NCI-H82 (cell line): Measurements from ENCODE around the gene EGLN3.

Source experiments
- DNase-seq: peaks from one replicate; lab custom pipeline; 2025; lab: John Stamatoyannopoulos, UW

The EGLN3 gene

DNA sequence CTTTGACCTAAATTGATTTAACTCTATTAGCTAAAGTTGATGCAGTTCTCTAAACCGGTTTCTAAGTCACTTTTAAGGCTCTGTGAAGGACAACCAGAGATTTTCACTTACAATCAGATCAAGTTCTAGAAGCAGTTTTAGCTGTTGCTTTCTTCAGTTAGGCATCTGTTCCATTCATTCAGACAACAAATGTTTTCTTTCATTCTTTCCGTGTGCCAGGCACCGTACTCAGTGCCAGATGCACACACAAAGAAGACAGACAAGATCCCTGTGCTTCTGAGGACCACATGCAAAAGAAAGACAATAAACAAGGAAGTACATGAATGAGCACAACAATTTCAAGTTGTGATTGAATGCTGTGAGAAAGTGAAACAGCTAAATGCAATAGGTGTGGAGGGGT lies 11.1 kb upstream of the EGLN3 start:
- no peak for DNase-seq

DNA sequence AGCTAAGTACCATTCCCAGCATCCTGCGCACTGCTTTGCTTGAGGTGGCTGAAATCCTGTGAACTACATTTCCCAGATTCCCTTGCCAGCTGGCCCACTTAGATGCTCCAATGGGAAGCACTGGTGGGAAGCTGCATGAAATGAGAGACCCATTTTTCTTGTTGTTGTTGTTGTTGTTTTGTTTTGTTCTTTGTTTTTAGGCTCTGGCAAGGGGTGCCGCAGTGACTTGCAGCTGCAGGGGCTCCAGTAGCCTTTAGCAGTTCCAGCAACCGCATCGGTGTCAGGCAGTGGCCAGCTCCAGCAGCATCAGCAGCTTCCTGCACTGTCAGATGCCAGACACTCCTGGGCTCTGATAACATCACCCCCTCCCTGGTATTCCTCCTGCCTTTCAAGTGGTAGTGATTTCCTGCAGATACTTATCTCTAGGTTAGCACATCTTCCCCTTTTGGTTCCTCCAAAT lies 8.8 kb upstream of the EGLN3 start:
- DNase-seq: peak; percentile 48

DNA sequence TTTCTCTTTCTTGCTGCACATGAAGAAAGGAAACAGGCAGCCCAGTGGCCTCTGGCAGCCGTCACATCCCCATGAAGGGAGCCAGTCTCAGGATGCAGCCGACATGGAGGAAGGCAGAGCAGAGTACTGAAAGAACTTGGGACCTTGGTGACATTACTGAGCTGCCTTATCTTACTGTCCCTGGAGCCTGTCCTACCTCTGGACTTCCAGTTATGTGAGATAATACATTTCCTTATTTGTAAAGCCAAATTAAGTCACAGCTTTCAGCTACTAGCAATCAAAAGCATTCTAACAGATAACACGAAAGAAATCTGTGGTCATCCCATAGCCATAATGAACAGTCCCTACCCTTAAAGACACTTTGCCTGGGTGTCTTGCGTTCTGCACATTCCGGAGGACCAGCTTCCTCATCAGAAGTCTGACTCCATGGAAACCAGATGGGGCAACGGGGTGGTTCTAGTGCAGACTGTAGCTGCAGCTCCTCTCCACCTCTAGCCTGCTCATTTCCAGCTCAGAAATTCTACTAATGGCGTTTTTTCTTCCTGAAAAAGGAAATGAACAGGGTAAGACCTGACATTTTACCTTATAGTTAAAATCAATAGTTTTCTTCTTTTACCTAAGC lies 7.8 kb upstream of the EGLN3 start:
- DNase-seq: no peak

DNA sequence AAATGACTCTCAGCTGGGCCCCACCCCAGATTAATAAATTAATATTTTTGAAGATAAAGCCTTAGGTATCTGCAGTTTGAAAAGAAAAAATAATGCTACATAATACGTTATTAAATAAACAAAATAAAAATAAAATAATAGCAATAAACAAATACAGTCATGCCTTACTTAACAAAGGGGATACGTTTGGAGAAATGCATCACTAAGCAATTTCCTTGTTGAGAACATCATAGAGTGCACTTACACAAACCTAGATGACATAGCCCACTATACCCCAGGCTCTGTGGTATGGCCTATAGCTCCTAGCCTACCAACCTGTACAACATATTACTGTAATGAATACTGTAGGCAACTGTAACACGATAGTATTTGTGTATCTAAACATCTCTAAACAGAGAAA lies 7.1 kb upstream of the EGLN3 start:
- DNase-seq: no peak

DNA sequence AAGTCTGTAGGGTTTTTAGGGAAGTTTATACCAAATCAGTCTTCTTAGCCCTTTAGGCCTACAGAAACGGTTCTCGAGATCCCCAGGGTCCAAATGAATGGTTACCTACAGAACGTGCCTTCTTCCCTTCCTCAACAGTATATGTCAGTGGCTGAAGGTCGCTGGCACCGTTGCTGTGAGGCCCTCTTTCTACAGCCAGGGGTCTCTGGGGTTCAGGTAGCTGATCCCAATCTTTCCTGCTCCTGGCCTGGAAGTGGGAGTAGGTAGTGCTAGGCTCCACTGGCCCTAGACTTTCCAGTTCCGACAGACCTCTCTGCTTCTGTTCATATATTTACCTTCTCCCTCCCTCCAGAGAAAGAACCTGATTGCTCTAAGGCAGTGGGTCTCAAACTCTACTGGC lies 6.4 kb upstream of the EGLN3 start:
- no peak for DNase-seq

DNA sequence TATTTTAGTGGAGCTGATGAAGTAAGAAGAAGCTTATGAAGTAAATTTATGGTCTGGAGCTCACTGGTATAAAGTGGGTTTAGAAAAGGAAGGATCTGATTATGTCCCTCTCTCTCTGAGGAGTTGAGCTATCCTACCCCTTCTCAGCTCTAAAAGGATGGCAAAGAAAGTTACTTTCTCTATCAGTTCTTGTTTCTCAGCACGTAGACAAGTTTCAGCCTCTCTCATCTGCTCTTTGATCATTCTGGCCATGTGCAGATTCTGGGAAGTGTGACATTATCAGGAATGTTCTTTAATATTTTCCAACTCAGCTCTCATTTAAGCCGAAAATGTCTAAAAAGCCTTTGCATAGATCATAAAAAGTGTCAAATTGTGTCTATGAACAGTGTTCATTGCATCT lies 5.8 kb upstream of the EGLN3 start:
- DNase-seq: no peak

DNA sequence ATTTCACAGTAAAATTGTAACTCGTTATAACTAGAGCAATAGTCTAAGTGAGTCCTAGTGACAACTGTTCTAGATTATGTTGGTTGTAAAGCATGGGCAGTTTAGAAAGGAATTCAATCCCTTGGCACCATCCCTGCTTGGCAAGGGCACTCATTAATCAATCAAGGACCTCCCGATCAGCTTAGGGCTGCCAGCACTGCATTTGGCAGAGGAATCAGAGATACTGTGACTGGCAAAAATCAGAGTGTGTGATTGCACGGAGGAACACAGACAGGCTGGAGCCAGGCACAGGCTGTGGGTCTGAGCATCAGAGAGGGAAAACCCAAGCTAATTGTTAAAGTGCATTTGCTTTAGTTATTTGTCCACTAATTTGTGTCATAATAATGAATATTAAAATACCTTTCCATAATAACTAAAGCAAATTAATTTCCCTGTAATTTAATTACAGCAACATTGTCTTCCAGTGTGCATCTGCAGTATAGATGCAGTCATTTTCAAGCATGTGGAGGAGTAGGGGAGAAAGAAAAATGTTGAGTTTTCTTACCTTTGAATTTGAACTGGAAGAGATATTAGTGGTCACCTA lies 3.2 kb upstream of the EGLN3 start:
- no peak for DNase-seq

DNA sequence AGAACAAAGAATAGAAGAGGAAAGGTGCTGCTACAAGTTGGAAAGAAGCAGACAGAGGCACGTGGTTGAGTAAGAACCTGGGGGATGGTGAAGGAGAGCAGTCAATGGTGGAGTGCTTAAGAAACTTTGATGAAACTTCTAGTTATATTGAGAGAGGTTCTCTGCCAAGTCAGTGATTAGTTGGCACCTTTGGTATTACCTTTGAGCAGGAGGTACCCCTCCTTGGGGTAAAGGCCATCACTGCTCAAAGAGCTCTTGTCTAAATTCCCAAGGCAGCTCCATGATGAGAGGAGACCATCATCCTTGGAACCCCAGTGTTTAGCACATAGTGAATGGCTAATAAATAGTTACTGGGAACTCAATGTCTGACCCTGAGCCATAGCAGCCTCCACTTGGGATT lies 1.7 kb upstream of the EGLN3 start:
- no peak for DNase-seq

DNA sequence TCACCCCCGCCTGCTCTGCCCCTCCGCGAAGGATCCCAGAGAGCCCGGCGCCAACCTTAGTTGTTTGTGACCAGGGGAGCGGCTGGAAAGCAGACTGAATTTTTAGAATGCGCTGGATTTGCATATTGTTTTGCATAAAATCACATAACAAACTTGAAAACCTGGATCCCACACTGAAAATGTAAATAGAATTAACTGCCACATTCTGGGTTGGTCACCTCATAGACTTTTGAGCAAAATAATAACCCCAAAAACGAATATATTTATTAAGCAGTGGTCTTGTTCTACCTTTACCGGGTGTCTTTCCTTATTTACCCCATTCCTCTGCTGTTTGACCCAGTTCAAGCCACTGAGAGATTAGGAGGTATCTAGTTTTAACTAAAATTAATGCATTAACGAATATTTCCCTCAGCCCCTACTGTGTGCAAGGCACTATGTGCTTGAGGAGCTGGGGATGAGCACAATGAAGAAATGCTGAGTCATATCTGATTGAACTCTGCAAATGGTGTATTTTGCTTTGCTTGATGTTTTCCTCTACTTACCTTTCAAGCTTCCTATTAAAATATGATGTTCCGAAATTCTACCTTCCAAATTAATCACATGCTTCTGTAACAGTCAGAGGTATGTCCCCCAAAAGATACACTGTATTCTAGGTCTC lies 438 bp upstream of the EGLN3 start:
- peak; percentile 18 for DNase-seq

DNA sequence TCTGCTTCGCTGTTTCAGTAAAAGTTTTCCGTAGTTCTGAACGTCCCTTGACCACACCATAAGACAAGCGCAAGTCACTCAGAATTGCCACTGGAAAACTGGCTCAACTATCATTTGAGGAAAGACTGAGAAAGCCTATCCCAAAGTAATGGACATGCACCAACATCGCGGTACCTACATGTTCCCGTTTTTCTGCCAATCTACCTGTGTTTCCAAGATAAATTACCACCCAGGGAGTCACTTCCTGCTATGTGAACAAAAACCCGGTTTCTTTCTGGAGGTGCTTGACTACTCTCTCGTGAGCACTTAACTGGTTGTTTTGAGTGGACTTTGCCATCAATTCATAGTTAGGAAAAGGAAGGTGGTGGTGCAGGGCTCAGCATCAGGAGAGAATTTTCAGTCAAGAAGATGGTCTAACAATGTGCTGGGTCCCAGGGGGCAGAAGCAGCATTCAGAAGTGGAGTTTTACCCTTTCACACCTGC lies 1.4 kb downstream of the EGLN3 start:
- DNase-seq: peak; percentile 17

DNA sequence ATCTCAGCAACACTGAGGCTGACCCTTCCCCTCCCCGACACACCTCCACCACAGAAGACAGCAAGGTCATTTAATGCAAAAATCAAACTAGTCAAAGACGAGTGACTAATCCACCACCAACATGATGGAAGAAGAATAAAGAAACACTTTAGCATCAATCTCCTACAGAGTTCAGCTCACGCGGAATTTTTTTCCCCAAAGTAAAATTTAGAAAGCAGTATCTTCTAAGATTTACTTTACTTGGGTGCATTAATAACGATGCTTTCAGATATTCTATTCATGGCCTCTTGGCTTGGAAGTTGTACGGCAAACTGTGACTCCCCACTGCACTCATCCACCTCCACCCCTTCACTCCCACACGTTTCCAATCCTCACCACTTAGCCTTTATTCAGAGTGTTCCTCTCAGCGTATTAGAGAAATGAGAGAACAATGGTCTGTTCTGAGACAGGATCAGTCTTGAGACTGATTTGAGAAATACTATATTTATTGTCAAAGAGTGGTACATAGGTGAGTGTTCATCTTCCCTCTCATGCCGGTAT lies 1.9 kb downstream of the EGLN3 start:
- DNase-seq: peak; percentile 18

DNA sequence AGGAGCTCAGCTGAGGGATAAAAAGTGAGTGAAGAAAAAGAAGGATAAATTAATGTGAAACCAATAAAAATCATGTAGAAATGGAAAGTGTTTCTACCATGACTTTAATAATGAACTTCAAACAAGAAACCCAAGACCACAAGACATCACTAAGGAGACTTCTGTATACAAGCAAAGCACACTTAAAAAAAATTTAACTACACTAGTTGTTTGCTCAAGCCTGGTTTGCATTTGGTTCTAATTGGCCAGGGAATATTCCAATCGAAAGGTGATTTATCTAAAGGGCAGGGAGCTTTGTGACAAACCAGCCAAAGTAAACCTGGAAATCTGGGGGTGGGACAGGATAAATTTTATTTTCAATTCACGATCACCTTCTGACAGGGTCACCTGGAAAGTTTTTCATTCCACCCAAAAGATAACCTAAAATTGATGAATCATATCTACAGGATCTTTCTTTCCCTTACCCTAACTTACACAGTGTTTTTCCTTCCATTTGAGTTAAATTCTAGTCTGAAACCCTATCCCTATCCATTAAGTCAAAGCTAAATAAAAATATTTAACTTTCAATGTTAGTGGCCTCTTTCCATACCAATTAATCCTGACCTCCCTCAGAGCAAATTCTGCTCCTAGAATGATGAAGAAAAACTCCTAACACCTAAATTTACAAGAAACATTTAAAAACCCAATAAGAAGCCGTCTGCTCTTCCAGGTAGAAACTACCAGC lies 2.6 kb downstream of the EGLN3 start:
- no peak for DNase-seq

DNA sequence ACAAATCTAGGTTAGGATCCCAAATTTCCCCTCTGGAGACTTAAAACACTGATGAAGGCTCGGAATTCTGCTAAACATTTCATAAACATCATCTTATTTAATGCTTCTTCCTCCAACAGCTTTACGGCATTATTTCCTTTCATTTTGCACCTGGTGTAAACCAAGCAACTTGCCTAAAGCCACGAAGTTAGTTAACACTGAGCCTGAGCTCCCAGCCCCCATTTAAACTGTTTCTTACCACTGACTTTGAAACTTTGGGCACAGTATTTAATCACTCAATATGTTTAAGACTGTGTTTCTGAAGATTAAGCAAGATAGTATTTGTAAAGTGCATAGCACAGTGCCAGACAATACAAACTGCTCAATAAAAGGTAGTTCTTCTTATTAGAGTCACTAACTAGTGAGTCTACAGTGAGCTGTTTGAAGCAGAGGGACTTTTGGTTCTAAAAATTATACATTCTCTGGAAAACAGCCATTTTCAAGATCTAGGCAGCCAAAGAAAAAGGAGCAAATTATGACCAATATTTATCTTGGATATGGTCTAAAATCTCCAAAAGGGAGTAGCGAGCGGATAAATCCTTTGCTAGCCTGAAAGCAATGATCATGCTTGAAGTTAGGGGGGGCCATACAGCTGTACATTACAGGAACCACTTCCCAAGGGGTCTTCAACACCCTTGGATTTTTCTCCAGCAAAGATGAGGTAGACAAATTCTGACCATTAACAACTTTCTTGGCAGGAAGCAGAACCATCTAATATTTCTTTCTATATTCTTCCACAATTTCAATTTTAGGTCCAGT lies 4.0 kb downstream of the EGLN3 start:
- DNase-seq: no peak

DNA sequence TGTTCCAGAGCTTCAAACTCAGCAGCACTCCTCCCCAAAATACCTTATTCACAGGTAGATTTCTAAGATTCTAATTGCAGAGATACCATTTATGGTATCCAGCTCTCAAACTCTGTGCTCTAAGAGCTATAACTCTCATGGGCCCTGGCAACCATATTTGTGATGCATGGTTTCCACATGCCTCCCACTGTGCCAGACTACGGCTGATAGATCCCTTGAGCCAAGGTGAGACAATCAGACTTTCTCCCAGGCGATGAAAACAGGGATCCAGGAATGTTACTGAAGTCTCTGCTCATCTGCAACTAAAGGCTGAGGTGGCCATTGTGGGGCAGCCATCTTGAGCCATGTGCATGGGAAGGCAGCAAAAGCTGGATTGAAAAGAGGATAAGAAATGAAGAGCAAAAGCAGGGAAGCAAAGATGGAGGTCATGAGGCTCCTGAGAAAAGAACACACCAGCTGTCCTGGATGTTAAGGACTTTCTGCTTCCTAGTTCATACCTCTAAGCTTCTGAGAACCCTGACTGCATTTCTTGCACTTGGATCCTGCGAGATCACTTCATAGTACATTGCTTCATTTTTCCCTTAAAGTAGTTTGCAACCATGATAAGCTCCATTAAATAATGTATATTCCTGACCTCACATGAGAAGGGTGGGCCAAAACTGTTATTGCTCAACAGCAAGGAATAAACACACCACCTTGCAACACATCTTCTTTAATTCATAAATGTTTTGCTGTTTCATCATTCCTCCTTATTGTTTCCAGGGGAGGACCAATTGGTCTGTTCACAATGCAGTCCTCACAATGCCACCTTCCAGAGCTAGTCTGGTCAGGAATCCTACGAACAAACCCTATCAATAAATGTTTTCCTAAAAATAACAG lies 5.4 kb downstream of the EGLN3 start:
- no peak for DNase-seq

DNA sequence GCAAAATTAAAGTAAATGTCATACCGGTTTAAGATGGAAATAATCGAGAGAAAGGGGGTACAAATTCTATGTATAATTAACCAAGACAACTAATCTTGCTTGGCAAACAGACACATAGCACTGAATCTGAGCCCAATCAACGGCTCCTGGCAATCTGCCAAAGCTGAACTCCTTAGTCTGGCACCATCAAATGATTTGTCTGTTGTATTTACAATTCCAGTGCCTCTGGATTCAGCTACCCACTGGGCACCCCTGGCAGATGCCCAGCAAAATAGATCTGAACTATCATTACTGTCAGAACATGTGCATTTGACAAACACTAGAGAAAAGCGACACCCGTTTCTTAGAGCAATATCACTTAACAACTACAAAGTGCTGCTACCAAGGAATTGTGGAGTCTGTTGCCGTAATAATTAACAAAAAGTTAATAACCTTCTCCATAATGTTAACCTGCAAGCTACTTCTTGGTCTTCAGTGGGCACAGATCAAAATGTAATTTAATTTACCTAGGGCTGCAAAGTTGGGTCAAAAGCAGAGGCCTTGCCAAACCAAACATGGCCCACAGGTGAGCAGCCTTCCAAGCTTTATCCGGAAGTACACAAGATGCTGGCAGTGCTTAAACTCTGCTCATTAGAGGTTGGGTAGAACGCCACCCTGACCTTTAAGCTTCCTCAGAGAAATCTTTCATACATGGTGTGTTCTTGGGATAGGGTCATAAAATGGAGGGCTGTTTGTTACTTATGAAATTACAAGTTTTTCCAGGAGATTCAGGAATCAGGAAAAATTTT lies 7.6 kb downstream of the EGLN3 start:
- peak; percentile 71 for DNase-seq

DNA sequence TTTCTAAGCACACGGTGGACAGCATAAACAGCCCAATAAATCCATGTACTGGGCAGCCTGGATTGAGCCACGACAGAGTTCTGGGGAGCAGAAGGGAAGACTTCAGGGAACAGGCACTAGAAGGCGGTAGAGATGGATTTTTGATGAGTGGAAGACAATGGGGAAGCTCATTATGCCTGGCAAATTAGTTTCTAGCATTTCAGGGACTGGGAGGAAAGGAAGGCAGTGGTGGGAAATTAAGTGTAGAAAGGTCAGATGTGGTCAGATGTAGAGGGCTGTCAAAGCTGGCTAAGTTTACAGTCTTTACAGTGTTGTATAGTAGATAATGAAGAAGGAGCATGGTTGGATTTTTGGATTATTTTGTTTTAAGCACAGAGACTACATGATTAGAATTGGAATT lies 9.2 kb downstream of the EGLN3 start:
- no peak for DNase-seq

DNA sequence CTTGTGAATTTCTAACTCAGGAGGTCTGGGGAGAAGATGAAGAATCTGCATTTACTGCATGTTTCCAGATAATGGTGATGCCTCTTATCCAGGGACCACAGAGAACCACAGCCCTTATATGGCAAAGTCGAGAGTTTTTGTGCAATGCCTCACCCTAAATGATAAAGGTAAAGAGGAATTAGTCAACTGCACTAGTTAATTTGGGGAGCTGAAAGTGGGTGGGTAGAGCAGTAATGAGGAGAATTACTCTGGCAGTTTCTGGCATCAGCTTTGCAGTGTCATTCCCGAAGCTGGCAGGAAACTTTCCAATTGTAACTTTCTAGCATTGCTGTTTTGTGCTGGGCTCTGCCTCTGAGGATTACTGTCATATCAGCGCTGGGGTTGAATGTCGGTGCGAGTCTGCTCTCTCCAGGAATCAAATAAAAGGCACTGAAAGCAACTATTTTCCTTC lies 10.3 kb downstream of the EGLN3 start:
- no peak for DNase-seq

DNA sequence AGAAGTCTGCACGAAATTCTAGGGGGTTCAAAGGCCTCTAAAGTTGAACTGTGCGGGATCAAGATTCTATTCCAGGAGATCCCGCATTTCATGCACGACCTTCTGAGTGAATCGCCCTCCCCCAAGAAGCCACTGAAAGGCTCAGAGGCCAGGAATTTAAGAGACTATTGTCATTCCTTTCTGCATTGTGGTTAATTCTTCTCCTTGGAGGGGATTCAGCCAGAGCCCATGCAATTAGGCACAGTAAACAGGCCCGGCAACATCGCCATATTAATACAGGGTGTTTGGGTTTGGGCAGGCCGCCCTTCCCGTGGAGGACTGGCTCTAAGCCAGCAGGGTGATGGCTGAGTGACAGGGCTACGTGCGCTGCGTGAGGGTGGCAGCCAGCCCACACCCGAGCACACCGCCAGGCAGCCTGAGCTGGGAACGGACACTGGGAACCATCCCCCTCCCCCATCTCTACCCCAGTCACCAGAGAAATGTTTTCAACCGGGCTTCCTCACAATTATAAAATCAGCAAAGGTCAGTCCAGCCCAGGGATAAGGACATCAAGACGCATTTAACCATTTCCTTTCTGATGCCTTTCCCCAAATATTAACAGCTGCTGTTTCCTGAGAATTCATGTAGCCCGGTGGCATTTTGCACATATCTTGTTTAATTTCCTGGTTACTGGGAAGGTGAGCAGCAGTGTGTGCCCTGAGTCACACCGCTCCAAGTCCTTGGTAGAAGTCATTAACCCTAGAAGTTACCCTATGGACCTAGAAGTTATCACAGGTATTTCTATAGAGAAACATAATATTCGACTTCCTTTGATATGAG lies 12.5 kb downstream of the EGLN3 start:
- DNase-seq: peak; percentile 76

DNA sequence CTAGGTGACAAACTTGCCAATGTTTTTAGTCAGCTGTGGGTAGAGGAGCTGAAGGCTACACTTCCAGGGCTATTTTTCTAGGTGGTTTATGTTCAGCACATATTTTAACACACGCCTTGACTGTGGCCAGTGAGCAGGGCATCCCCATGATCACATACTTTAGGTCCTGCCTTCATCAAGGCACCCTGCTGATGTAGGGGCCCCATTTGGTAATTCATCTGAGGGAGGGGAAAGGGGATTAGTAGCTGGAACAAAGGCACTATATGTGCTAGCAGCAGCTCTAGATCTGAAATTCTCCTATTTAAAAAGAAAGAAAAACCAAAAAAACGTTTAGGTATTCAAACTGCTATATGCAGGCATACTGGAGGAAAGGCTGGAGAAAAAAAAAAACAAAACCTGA lies 14.5 kb downstream of the EGLN3 start:
- DNase-seq: peak; percentile 2
